HG03066 (cell line): ENCODE measurements around the gene INPP5D.

Experiments
- ATAC-seq: cut with Tn5 transposase; IDR thresholded peaks from one replicate; pipeline ENCODE4 v1.9.1; 2021; ENCODE audit warnings: low read depth; ENCODE audit not compliant: unreplicated experiment

Gene INPP5D

DNA sequence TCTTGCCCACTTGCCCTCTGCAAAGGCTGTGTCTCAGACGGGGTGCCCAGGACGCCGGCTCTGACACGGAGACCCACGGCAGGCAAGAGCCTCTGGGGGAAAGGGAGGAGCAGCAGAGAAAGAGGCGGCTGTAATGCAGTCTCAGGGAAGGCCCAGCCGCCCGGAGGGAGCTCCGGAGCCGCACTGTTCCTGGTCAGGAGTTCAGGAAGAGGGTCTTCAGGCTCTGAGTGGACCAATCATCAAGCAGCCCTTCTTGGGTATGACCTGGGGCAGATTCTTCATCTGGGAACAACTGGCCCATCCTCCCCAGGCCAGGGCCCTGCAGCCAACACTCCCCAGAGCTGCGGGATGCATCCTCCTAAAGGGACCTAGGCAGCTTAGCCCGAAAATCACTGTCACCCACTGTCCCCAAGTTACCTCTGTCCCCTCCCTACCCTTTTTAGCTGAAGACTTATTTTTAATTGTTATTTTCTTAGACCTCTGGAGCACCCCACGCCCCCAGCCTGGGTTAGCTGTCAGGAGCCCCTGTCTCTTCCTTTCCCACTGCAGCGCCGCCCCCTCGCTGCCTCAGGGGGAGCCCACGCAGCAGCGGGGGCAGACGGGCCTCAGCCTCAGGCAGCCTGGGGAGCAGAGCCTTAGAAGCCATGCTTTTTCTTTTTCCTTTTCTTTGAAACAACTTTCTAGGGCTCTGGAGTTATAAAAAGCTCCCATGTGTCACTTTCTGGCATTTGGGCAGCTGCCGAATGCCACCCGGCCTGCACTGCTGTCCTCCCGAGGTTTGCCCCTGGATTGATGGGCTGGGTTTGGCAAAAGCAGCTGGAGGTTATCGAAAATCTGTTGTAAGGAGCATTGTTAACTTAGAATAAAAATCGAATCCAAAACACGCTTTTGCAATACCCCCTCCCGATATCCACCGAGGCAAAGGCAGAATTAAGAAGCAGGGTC, 28.3 kb upstream of the INPP5D start:
- ATAC-seq, result no peak

DNA sequence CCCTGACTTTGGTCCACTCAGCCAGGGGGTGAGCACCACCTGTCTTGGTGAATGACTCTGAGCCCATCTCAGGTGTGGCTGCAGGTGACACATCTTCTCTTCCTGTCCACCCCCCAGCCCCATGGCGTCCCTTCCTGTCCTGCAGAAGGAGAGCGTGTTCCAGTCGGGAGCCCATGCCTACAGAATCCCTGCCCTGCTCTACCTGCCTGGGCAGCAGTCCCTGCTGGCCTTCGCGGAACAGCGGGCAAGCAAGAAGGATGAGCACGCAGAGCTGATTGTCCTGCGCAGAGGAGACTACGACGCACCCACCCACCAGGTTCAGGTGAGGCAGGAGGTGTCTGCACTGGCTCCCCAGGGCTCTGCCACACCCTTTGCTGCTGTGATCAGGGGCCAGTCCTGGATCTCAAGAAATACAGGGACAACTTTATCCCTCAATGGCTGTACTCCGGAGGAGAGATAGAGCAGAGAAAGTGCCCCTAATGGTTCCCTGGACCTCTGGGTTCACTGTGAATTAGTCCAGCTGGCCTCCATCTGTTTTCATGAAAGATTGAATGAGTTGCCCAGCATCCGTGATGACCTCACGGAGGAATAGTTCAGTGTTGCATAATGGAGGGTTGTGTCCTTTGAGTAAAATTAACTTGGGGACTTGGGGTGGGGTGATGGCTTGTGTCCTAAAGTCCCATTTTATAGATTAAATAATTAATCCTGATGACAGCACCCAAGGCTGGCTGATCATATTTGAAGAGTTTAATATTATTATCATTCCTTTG, 27.4 kb upstream of the INPP5D start, which contains the start of gene NEU2:
Gene NEU2 (plus strand): TSS at position 122 of the 770 bp plus-strand sequence. CDS start 0 bp downstream, at position 122.
- ATAC-seq, result no peak

DNA sequence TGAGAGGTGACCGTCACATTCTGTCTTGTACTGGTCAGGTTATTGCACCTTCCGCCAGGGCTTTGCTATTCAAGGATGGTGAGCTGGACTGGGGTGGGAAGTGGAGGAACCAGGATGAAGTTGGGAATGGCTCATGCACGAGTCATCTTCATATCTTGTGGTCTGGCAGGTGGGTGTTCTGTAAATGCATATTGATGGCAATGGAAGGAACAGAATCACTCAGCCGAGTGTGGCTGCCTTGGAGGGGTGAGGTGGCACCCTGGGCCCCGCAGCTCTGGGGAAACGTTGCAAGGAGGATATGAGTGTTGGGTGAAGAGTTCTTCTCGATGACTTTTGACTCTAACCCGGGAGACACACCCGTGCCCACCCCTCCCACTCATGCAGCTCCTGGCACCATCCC, 26.5 kb upstream of the INPP5D start:
- no peak for ATAC-seq

DNA sequence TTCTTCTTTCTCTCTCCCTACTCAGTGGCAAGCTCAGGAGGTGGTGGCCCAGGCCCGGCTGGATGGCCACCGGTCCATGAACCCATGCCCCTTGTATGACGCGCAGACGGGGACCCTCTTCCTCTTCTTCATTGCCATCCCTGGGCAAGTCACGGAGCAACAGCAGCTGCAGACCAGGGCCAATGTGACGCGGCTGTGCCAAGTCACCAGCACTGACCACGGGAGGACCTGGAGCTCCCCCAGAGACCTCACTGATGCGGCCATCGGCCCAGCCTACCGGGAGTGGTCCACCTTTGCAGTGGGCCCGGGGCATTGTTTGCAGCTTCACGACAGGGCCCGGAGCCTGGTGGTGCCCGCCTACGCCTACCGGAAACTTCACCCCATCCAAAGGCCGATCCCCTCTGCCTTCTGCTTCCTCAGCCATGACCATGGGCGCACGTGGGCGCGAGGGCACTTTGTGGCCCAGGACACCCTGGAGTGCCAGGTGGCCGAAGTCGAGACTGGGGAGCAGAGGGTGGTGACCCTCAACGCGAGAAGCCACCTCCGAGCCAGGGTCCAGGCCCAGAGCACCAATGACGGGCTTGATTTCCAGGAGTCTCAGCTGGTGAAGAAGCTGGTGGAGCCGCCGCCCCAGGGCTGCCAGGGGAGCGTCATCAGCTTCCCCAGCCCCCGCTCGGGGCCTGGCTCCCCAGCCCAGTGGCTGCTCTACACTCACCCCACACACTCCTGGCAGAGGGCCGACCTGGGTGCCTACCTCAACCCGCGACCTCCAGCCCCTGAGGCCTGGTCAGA, 25.9 kb upstream of the INPP5D start:
- ATAC-seq, result no peak

DNA sequence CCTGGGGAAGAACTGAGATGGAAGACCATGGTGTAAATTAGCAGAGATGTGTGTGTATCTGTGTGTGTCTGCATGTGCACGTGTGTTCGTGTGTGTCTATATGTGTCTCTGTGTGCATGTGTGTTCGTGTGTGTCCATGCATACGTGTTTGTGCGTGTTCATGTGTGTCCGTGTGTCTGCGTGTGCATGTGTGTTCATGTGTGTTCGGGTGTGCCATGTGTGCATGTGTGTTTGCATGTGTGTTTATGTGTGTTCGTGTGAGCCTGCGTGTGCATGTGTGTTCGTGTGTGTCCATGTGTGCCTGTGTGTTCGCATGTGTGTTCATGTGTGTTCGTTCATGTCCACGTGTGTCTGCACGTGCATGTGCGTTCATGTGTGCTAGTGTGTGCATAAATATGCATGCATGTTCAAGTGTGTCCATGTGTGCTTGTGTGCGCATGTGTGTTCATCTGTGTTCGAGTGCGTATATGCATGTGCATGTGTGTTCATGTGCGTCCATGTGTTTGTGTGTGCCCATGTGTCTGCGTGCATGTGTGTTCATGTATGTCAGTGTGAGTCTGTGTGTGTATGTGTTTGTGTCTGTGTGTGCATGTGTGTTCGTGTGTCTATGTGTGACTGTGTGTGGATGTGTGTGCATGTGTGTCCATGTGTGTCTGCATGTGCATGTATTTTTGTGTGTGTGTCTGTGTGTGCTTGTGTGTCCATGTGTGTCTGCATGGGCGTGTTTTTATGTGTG, 24.5 kb upstream of the INPP5D start:
- no peak for ATAC-seq

DNA sequence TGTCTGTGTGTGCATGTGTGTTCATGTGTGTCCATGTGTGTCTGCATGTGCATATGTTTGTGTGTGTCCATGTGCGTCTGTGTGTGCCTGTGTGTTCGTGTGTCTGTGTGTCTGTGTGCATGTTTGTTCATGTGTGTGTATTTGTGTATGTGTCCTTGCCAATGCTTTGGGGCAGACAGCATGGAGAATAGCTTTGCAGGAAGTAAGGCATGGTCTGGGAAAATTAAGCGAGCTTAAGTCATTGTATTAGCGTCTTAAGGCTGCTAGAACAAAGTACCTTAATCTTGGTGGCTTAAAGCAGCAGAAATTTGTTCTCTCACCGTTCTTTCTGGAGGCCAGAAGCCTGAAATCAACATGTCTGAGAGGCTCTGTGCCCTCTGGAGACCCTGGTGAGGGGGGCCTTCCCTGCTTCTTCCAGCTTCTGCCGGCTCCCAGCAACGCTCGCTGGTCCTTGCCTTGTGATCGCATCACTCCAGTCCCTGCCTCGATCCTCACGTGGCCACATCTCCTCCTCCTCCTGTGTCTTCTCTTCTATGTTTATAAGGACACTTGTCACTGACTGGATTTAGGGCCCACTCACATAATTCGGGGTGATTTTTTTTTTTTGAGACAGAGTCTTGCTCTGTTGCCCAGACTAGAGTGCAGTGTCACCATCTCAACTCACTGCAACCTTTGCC, 23.8 kb upstream of the INPP5D start:
- no peak for ATAC-seq

DNA sequence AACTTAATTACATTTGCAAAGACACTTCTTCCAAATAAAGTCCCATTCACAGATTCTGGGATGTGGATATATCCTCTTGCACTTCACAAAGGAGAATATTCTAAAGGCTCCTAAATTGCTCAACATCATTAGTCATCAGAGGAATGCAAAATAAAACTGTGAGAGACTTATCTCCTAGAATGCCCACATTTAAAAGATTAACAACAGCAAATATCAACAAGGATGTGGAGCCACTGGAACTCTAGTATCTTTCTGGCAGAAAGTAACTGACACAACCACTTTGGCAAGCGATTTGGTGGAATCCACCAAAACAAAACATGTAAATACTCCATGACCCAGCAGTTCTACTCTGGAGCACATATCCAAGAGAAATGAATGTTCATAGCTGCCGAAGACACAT, 23.1 kb upstream of the INPP5D start:
- no peak for ATAC-seq

DNA sequence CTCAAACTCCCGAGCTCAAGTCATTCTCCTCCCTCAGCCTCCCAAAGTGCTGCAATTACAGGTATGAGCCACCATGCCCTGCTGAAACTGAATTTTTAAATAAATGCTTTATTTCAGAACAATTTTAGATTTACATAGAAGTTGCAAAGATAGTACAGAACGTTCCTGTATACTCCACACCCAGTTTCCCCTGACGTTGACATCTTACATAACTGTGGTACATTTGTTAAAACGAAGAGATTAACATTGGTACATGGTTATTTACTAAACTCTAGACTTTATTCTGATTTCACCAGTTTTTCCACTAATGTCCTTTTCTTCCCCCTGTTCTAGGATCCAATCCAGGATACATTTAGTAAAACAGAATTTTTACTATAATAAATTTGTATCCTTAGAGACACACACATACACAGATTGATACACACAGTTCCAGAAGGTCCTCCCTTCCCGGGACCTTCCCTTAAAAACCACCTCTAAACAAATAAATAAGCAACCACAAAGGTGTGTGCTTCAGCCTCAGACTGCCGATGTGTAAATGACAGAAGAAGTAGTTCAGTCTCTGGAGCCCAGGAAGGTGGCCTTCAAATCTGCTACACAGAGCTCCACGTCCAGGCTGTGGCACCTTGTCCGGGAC, 20.8 kb upstream of the INPP5D start:
- ATAC-seq, result no peak

DNA sequence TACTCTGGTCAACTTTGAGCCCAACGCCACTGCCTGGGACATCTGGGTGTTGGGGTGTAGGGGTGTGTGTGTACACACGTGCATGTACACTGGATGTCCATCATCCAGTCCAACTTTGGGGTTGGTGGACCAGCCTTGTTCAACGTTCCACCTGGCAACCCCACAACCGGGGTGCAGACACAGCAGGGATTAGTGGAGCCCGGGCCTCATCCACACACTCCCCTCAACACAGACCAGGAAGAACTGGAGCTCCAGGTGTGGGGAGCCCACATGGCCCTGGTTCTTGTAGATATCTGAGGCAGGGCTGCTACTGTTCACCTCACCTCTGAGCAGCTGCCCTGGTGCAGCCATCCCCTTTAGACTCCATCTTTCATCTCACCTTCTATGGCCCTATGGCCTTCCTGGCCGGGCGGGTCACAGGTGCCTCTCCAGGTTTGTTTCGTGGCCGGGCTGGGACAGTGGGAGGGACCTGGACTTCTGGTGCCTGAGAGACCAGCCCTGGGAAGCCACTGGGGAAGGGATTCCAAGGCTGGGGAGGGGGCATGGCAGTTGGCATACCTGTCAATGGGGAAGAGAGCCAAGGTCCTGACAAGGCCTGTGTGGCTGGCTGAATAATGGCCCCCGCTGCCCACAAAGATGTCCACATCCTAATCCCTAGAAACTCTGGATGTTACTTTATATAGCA, 20.2 kb upstream of the INPP5D start:
- ATAC-seq, result no peak

DNA sequence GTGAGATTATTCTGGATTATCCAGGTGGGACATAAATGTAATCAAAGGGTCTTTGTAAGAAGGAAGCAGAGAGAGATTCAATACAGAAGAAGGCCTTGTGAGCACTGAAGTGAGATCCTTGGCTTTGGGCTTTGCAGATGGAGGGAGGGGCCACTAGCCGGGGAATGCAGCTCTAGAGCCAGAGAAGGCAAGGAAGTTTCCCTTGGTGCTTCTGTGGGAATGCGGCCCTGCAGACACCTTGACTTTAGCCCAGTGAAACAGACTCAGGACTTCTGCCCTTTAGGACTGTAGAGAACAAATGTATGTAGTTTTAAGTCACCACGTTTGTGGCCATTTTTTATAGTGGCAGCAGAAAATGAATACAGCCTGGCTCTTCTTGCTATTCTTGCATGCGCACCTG, 19.6 kb upstream of the INPP5D start:
- no peak for ATAC-seq

DNA sequence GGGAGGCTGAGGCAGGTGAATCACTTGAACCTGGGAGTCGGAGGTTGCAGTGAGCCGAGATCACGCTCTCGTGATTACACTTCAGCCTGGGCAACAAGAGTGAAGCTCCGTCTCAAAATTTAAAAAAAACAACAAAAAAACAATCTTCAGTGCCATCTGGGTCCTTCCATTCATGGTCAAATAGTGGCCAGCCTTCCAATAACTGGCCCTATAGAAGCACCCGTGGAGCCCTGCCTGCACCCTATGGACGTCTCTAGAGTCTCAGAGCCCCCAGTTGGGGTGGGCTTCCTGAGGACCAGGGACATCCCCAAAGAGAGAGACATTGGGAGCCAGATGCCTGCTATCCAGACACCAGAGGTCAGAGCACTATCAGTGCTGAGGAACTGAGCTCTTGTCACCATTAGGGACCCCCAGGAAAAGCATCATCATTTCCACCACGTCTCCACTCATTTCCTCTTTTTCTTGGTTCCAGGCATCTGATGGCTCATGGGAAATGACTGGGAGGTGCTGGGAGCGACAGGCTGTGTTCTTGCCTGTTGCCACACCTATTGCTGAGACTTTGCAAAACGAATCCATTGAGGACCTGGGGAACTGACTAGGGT, 18.3 kb upstream of the INPP5D start:
- no peak for ATAC-seq

DNA sequence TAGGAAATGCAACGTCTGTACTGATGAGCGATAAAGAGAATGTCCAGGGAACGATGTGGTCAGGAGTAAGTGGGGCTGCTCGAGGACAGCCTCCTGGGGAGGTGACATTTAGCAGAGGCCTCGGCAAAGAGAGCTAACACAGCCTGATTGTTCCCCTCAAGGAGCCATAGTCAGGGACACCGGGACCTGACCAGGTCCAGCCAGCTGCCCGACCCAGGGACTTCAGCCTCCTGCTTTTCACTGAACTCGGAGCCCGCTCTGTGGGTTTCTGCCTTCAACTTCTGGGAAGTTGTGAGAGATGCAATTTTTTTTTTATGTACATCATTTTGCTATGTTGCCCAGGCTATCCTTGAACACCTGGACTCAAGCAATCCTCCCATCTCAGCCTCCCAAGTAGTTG, 17.6 kb upstream of the INPP5D start:
- no peak for ATAC-seq

DNA sequence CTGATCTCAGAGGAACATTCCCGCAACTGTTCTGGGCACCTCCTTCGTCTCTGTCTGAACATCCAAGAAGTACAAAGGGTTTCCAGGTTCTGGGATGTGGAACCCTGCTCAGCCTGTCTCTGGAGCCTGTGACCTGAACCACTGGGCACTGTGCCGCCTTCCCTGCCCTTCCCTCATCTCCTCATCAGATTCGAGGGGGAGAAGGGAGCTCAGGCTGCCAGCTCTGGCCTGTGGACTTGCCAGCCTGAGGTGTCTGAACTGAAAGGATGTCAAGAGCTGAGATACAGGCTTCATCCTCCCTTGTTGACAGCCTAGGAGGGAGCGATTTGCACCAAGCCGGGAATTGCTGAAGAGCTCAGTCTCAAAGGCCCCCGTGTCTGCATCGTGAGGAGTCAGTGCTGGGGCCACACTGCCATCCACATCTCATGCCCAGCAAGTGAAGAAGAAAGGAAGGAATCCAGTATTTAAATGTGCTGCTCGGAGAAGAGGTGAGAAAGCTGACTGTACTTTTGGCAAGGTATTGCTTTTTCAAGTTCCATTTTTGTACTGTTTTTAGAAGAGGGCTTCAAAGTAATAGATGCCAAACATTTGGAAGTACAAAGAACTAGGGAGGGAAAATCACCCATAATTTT, 15.1 kb upstream of the INPP5D start:
- ATAC-seq, result no peak

DNA sequence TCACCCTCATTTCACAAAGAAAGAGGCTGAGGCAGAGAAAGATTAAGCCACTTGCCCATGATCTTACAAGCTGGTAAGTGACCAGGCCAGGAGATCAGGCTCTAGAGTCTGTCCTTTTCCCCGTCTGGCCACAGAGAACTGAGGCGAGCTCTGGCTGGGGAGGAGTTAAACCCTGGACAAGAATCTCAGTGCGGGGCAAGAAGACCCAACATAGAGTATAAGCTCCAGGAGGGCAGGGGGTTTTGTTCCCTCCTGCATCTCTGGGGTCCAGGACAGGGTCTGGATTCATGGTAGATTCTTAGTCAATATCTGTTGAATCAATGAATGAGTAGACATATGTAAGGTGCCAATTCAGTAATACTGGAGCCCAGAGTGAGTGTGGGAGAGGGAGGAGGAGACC, 12.9 kb upstream of the INPP5D start:
- ATAC-seq, result no peak

DNA sequence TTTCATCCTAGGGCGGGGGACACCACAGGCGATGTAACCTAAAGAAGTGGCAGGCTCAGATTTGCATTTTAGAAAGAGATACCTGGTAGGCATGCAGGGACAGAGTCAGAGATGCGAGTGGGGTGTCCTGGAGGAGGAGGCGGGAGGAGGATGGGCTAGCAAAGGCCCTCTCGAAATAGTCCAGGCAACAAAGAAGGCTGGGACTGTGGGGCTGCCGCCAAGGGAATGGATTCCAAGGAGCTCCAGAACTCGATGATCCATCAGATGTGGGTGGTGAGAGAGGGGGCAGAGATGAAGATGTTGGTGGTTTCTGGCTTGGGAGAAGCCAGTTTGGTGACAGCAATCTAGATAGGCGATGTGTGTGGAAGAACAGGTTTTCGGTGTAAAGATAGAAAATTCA, 12.5 kb upstream of the INPP5D start:
- ATAC-seq, result no peak

DNA sequence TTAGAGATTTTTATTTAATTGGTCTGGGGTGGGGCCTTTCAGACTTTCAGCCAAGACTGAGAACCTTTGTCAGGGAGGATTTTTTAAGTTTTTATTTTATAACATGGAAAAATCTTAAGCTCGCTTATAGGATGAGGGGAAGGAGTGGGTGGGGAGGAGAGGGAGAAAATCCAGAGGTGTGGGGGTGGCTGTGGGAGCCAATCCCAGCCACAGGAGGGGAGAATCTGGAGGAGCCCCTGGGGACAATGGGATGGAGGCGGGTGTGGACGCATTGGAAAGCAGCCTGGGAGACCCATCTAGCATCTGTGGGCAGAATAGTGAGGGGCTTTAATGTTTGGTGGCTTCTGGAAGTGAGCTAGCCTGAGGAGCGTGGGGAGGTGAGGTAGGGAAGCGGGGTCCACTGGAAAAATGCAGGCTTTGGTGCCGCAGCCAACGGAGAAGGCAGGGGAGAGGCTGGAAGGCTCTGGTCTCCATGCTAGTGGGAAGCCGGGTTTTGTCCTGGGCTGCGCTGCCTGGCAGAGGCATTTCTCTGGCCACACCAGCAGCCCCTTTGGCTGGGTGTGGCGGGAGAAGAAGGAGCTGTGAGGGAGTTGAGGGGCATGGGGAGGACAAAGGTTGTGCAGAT, 11.5 kb upstream of the INPP5D start:
- no peak for ATAC-seq

DNA sequence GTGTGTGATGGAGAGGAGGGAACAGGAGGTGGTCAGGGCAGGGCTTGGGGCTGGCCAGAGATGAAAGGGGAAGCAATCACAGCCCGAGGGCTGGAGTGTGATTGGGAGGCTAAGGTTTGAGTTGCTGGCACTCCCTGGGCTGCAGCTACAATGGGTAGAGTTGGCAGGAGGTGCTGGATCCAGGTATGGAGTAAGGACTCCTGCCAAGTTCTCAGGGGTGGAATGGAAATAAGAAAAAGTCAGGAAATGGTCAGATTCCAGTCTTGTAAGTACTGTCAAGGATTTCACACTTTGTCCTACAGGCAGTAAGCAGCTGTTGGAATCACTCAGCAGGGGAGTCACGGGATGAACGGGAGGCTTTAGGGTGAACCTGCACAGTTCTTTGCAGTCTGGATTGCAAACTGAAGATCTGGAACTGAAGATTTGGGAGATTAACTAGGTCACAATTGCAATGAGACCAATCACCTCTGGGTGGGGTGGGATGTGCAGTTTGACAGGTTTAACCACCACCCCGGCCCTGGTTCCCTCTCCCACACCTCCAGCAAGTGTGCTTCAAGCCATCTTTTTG, 10.9 kb upstream of the INPP5D start:
- no peak for ATAC-seq
